Activated CD8-positive, alpha-beta memory T cell treated with anti-CD3 and anti-CD28 coated beads, Interleukin-2, amount 50 U/mL, for 4 hours (primary cell): Measurements from ENCODE around the gene GTF3A.

Source experiments
- DNase-seq: peaks from one replicate; pipeline ENCODE4 v3.0.0-alpha.2; 2020

GTF3A gene

GRCh38 chr13:27406178-27406939, 18.1 kb upstream of the GTF3A start:
- DNase-seq, result peak; percentile 18

DNA sequence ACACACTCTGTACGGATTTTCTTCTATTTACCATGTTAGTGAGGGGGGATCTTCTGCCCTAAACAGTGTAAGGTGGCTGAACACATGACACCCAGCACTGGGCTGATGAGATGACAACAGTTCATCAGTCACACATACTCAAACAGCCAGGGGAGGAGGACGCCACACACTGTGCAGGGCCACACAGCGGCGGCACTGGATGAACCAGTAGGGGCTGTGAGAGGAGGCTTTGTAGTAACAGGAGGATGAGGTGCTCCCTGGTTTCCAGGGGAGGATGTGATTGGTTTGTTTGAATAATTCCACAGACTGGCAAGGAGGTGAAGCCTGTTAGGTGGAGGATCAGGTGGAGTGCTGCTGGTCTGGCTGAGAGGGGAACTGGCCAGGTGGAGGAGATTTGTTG, 16.3 kb upstream of the GTF3A start:
- no peak for DNase-seq

DNA sequence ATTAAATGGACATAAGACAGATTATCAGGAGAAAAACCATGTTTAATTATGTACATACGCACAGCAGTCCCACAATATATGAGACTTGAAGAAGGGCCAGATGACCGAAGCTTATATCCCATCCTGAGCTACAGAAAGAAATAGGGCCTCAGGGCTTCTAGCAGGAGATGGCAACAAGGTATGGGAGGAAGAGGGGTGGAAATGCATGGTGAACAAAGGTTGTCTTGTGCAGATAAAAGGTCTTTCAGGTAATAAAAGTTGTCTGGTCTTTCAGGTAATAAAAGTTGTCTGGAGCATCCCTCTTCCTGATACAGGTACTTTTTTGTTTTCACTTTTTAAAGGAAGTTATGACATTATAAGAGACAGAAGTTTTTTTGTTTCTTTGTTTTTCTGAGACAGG, 15.4 kb upstream of the GTF3A start:
- no peak for DNase-seq

GRCh38 chr13:27411341-27411740, 13.1 kb upstream of the GTF3A start:
- DNase-seq, result no peak

GRCh38 chr13:27415116-27415515, 9.3 kb upstream of the GTF3A start:
- no peak for DNase-seq

DNA sequence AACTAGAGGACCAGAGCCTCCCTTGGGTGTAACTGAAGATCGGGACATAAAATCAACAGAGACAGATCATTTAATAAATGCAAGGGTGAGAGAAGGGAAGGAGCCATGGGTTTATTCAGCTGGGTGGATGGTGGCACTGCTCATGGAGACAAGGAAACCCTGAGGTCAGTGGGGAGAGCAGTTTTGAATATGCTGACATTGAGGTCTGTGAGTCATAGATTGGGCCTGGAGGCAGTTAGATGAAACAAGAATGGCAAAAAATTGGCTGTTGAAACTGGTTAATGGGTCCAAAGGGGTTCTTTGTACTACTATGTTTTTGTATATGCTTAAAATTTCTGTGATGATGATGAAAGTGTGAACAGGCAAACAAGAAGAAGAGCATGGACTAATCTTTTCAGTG, 5.1 kb upstream of the GTF3A start:
- no peak for DNase-seq

- DNase-seq, result no peak
These were observed 3.1 kb upstream of the GTF3A start for GRCh38 chr13:27421101-27421871.

GRCh38 chr13:27423333-27423732, 1.1 kb upstream of the GTF3A start:
- DNase-seq, result no peak

- no peak for DNase-seq
These were observed 919 bp downstream of the GTF3A start for GRCh38 chr13:27425158-27425917.

- peak; percentile 71 for DNase-seq
These were observed 1.7 kb downstream of the GTF3A start for GRCh38 chr13:27425918-27426630.

DNA sequence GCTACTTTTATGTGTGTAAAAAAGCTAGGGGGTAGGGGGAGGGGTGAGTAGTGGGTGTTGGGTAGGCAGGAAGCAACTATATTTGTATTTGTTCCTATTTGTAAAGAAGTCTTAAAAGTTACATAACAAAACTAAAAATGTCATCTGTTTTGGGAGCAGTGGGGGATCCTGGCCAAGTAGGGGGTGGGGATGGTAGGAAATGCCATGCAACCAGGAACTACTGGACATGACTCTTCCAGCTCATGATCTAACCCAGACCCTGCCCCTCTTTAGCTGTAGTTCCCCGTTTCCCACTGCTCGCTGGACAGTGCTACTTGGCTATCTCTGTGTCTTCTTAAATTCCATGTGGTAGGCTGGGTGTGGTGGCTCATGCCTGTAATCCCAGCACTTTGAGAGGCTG, 3.2 kb downstream of the GTF3A start:
- DNase-seq, result no peak

DNA sequence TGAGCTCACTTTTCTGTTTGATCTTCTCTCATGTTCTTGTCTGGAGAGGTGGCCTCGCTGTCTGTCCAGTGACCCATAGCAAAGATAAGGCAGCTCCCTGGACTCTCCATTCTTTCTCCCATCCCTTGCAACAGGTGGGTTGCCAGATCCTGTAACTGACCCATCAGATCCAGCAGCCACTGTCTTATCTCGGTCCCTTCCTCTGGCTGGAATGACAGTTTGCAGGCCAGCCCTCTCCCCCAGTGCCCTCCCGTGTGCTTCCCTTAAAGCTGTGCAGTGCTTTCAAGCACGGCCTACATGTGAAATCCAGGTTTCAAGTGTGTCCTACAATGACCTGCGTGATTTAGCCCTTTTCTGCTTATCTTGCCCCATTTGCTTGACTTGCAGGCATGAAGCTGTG, 3.7 kb downstream of the GTF3A start:
- DNase-seq, result no peak

DNA sequence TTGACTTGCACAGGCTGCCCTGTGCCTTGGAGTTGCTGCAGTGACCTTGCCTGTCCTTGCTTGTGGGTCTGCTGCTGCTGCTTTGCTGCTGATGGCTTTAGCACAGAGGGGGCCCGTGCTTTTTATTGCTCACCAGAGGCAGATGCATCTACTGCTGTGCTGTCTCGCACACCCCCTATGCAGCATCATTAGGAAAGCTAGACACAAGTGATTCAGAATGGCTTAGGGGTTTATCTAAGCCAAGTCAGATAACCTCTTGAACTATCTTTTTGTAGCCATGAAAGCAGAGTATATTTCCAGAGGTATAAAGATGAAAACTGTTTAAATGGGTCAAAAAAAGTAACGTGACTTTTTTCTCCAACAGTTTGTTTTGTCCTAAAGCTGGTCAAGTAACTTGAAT, 7.8 kb downstream of the GTF3A start:
- DNase-seq, result no peak

DNA sequence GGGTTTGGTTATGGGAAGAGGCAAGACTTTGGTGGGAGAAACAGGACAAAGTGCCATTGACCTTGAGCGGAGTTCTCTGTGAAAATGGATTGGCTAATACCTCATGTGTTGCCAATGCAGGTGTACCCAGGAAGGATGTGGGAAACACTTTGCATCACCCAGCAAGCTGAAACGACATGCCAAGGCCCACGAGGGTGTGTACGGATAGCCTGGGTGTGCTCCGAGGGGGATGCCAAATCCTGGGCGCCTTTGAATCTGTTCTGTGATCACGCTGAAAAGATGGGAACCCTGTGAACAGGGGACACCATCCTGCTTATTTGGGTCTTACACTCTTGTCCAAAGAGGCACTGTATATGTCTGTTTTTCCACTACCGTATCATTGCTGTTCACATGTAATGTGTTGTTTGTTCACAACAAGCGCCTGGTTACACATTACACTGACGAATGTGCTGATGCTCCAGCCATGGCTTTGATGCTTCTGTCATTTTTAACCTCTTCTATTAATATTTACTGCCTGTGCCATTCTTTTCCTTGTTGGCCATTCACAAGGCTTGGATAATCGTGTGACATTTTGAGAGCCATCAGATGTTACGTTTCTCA, 8.3 kb downstream of the GTF3A start:
- no peak for DNase-seq

- no peak for DNase-seq
These were observed 12.7 kb downstream of the GTF3A start for GRCh38 chr13:27437126-27437525.

GRCh38 chr13:27440408-27440807, 16.0 kb downstream of the GTF3A start:
- DNase-seq, result no peak

GRCh38 chr13:27442071-27442647, 17.7 kb downstream of the GTF3A start:
- DNase-seq, result no peak

GRCh38 chr13:27442797-27443196, 18.4 kb downstream of the GTF3A start:
- DNase-seq, result no peak

DNA sequence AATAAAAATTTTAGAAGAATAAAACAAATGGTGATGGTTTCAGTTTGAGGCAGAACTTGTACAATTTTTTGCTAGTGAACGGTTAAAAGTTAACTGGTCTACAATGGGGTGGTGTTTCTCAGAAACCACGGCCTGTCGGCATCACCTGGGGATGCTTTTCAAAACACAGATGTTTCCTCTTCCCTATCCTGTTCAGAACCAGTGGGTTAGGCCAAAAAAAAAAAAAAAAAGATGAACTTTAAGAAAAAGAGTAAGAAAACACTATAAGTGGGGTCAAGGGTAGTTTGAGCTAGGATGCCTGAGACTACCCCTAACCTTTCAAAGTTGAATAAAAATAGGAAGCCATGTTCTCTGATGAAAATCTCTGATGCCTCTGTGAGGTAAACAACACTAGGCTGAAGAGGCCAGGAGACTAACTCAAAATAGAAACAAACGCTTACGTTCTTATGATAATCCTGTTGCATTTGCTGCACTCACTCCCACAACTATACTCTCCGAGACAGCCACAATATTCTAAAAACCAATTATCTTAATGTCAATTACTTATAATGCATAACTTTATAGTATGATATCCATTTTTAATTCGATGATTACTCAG, 22.7 kb downstream of the GTF3A start:
- DNase-seq, result no peak

GRCh38 chr13:27448308-27448707, 23.9 kb downstream of the GTF3A start:
- DNase-seq, result no peak

- DNase-seq, result no peak
These were observed 24.7 kb downstream of the GTF3A start for GRCh38 chr13:27449081-27449603.
